Activated CD8-positive, alpha-beta memory T cell treated with anti-CD3 and anti-CD28 coated beads, Interleukin-2, amount 50 U/mL, for 48 hours (primary cell): ENCODE data around the gene FBXL20.

Experiments used
- DNase-seq: peaks from one replicate; pipeline ENCODE4 v3.0.0-alpha.2; 2020

The FBXL20 gene

GRCh38 chr17:39244600-39245570 lies 156.5 kb downstream of the FBXL20 start:
- DNase-seq: peak; percentile 96

- DNase-seq: no peak
Observed at GRCh38 chr17:39244016-39244599, 157.3 kb downstream of the FBXL20 start.

GRCh38 chr17:39243155-39243554 lies 158.3 kb downstream of the FBXL20 start:
- no peak for DNase-seq

GRCh38 chr17:39240631-39241030 lies 160.8 kb downstream of the FBXL20 start:
- no peak for DNase-seq

GRCh38 chr17:39239640-39240314 lies 161.6 kb downstream of the FBXL20 start:
- DNase-seq: peak; percentile 84

- peak; percentile 75 for DNase-seq
Observed at GRCh38 chr17:39238311-39238972, 163.0 kb downstream of the FBXL20 start.

- no peak for DNase-seq
Observed at GRCh38 chr17:39237586-39237985, 163.8 kb downstream of the FBXL20 start.

- no peak for DNase-seq
Observed at GRCh38 chr17:39236981-39237441, 164.4 kb downstream of the FBXL20 start.

GRCh38 chr17:39236450-39236927 lies 164.9 kb downstream of the FBXL20 start:
- DNase-seq: no peak

GRCh38 chr17:39235555-39236449 lies 165.6 kb downstream of the FBXL20 start:
- no peak for DNase-seq

- peak; percentile 84 for DNase-seq
Observed at GRCh38 chr17:39231591-39232551, 169.6 kb downstream of the FBXL20 start.

- DNase-seq: no peak
Observed at GRCh38 chr17:39231091-39231561, 170.3 kb downstream of the FBXL20 start.

- no peak for DNase-seq
Observed at GRCh38 chr17:39230361-39230760, 171.1 kb downstream of the FBXL20 start.

GRCh38 chr17:39229274-39229913 lies 172.0 kb downstream of the FBXL20 start:
- DNase-seq: no peak

GRCh38 chr17:39227364-39227919 lies 174.0 kb downstream of the FBXL20 start:
- no peak for DNase-seq

- peak; percentile 82 for DNase-seq
Observed at GRCh38 chr17:39225959-39226683, 175.3 kb downstream of the FBXL20 start.

GRCh38 chr17:39225308-39225958 lies 176.0 kb downstream of the FBXL20 start, which contains the start of gene STAC2:
Gene STAC2, minus strand, starts transcription at chr17:39225945. Its CDS starts 443 bp downstream, at chr17:39225502.
- DNase-seq: no peak

GRCh38 chr17:39224778-39225307 lies 176.6 kb downstream of the FBXL20 start:
- no peak for DNase-seq
